Natural killer cell (primary cell): Measurements from ENCODE around the gene TRIM4. TPM values are rescaled to one million over a fixed set of nuclear protein-coding genes. Genes with fewer than 3 reads are reported as not detected.

Source experiments
- ATAC-seq, 3 donors: fragments of 150-1000 bp in 2 of 3; fragments of 200-7000 bp in 1 of 3; cut with Tn5 transposase; 1 replicate in 1 of 3; 2 replicates in 2 of 3; pipeline ENCODE4 v1.10.0; 2021; ENCODE audit warnings: mild to moderate bottlenecking in 2 of 3, moderate library complexity in 2 of 3
- DNase-seq, 2 donors: peaks; one replicate each; pipeline versions ENCODE4 v3.0.0 to v3.0.0-alpha.2; 2013 to 2021; ENCODE audit warnings: mixed read lengths in 1 of 2
- H3K27ac ChIP-seq: one replicate; pipeline ENCODE4 v1.5.1; 2013; ENCODE audit warnings: mild to moderate bottlenecking, low read length
- H3K27me3 ChIP-seq: one replicate; pipeline ENCODE4 v1.6.1; 2013; ENCODE audit warnings: low read length; ENCODE audit not compliant: control insufficient read depth, insufficient read depth
- H3K36me3 ChIP-seq: one replicate; pipeline ENCODE4 v1.6.1; 2013; ENCODE audit warnings: low read length; ENCODE audit not compliant: control insufficient read depth, insufficient read depth
- H3K4me1 ChIP-seq: one replicate; pipeline ENCODE4 v1.6.1; 2013; ENCODE audit warnings: low read length; ENCODE audit not compliant: control insufficient read depth, insufficient read depth
- H3K4me3 ChIP-seq: one replicate; pipeline ENCODE4 v1.5.1; 2013; ENCODE audit warnings: low read length
- H3K9me3 ChIP-seq: one replicate; pipeline ENCODE4 v1.6.1; 2013; ENCODE audit warnings: low read length; ENCODE audit not compliant: control insufficient read depth, insufficient read depth
- H3K27ac Mint-ChIP-seq, 2 donors: one replicate each; pipeline ENCODE4 v1.8.0; 2022; ENCODE audit warnings: mild to moderate bottlenecking in 2 of 2, mixed read lengths in 2 of 2, moderate library complexity in 1 of 2
- H3K27me3 Mint-ChIP-seq, 2 donors: one replicate each; pipeline ENCODE4 v1.8.0; 2022; ENCODE audit warnings: low read depth in 2 of 2, mixed read lengths in 2 of 2
- H3K36me3 Mint-ChIP-seq: one replicate; pipeline ENCODE4 v1.8.0; 2022; ENCODE audit warnings: mixed read lengths
- H3K4me1 Mint-ChIP-seq, 2 donors: one replicate each; pipeline ENCODE4 v1.8.0; 2022; ENCODE audit warnings: mixed read lengths in 2 of 2
- H3K4me3 Mint-ChIP-seq: one replicate; pipeline ENCODE4 v1.8.0; 2022; ENCODE audit warnings: mild to moderate bottlenecking, moderate library complexity, mixed read lengths
- H3K9me3 Mint-ChIP-seq, 2 donors: one replicate each; pipeline ENCODE4 v1.8.0; 2022; ENCODE audit warnings: mixed read lengths in 2 of 2
- CTCF ChIP-seq: fragments of 200-600 bp; IDR thresholded peaks from one replicate; pipeline ENCODE4 v1.8.0; 2022; ENCODE audit warnings: antibody characterized with exemption
- WGBS: methylation state at CpG from one replicate; pipeline ENCODE4 v1.1.7; 2013; ENCODE audit warnings: missing lambda C conversion rate; ENCODE audit not compliant: insufficient coverage; 5-methylcytosine and 5-hydroxymethylcytosine counted together
- intact Hi-C: fragments of 100-400 bp; cut with micrococcal nuclease; formaldehyde crosslinking; loops from one replicate; pipeline ENCODE4 v1.14.2; 2022
- total RNA-seq, 4 donors: library from RNA; stranded (reverse); fragments of 120-200 nt in 1 of 4; gene quantifications; one replicate each; pipeline versions ENCODE4 v1.2.3 to v1.2.4, GENCODE V29; 2013 to 2022

The TRIM4 gene
- total RNA-seq, 3 donors from 2014 or later (not counting 1 experiment from before 2014, with no cell fraction given), result 16.8 to 28.1 (median 22.4) TPM

- WGBS, result 80% methylated on average over 1 of the region's 1 CpG
Measured at GRCh38 chr7:99855236-99855635, 64.1 kb downstream of the TRIM4 start.

GRCh38 chr7:99848420-99849216 lies 70.7 kb downstream of the TRIM4 start:
- H3K36me3 Mint-ChIP-seq, result no peaks in the 10 kb centered on the region
- 86% methylated on average over 4 of the region's 6 CpGs for WGBS

More at GRCh38 chr7:99855236-99855635, 64.1 kb downstream of the TRIM4 start:
- H3K4me1 Mint-ChIP-seq, result no peaks in the 10 kb centered on the region
- Histone ChIP-seq H3K4me1 (no peaks in the 10 kb centered on the region), H3K4me3 (no peak overlapping the region), H3K27me3 (peaks cover 2% of the 10 kb centered on the region), H3K36me3 (no peaks in the 10 kb centered on the region), H3K9me3 (no peaks in the 10 kb centered on the region), H3K27ac (no peak overlapping the region)
- H3K36me3 Mint-ChIP-seq, result no peaks in the 10 kb centered on the region
- H3K27me3 Mint-ChIP-seq, result peaks cover 28 to 33% of the 10 kb centered on the region in 2 donors
- ATAC-seq (no peak), DNase-seq (no peak)
- no peak overlapping the region for H3K27ac Mint-ChIP-seq
- no peak overlapping the region for H3K4me3 Mint-ChIP-seq
- intact Hi-C loops, result no loop called here
- H3K9me3 Mint-ChIP-seq, result no peaks in the 10 kb centered on the region
- TF ChIP-seq CTCF, result no peak

GRCh38 chr7:99844328-99844727 lies 75.0 kb downstream of the TRIM4 start:
- Mint-ChIP-seq H3K27me3 (peaks cover 7 to 59% of the 10 kb centered on the region in 2 donors), H3K9me3 (no peaks in the 10 kb centered on the region), H3K36me3 (no peaks in the 10 kb centered on the region), H3K4me1 (no peaks in the 10 kb centered on the region), H3K4me3 (no peak overlapping the region), H3K27ac (no peak overlapping the region)
- no peak for DNase-seq
- H3K27ac ChIP-seq, result no peak overlapping the region
- H3K27me3 ChIP-seq, result no peaks in the 10 kb centered on the region
- no peak for TF ChIP-seq CTCF
- intact Hi-C loops, result no loop called here
- no CpG with 5 or more reads among the region's 1 CpG for WGBS
- no peak for ATAC-seq
- H3K4me1 ChIP-seq, result no peaks in the 10 kb centered on the region
- H3K9me3 ChIP-seq, result no peaks in the 10 kb centered on the region
- H3K4me3 ChIP-seq, result no peak overlapping the region
- no peaks in the 10 kb centered on the region for H3K36me3 ChIP-seq

More at GRCh38 chr7:99848420-99849216, 70.7 kb downstream of the TRIM4 start:
- no peaks in the 10 kb centered on the region for H3K4me1 Mint-ChIP-seq
- H3K4me3 Mint-ChIP-seq, result no peak overlapping the region
- TF ChIP-seq CTCF, result no peak
- no peaks in the 10 kb centered on the region for H3K9me3 ChIP-seq
- DNase-seq (no peak), ATAC-seq (no peak)
- no peak overlapping the region for H3K27ac ChIP-seq
- H3K27me3 Mint-ChIP-seq, result peaks cover 19 to 43% of the 10 kb centered on the region in 2 donors
- H3K9me3 Mint-ChIP-seq, result no peaks in the 10 kb centered on the region
- no peak overlapping the region for H3K4me3 ChIP-seq
- no peak overlapping the region for H3K27ac Mint-ChIP-seq
- H3K36me3 ChIP-seq, result no peaks in the 10 kb centered on the region
- intact Hi-C loops, result no loop called here
- no peaks in the 10 kb centered on the region for H3K27me3 ChIP-seq
- no peaks in the 10 kb centered on the region for H3K4me1 ChIP-seq

GRCh38 chr7:99843808-99844207 lies 75.5 kb downstream of the TRIM4 start:
- 76% methylated on average over 4 of the region's 4 CpGs for WGBS
- H3K27me3 Mint-ChIP-seq, result peaks cover 5 to 58% of the 10 kb centered on the region in 2 donors
- H3K9me3 Mint-ChIP-seq, result no peaks in the 10 kb centered on the region
- H3K4me1 Mint-ChIP-seq, result no peaks in the 10 kb centered on the region
- H3K4me3 Mint-ChIP-seq, result no peak overlapping the region
- Histone ChIP-seq H3K27me3 (no peaks in the 10 kb centered on the region), H3K36me3 (no peaks in the 10 kb centered on the region), H3K9me3 (no peaks in the 10 kb centered on the region), H3K27ac (no peak overlapping the region), H3K4me3 (no peak overlapping the region), H3K4me1 (no peaks in the 10 kb centered on the region)
- H3K27ac Mint-ChIP-seq, result no peak overlapping the region
- DNase-seq (no peak), ATAC-seq (no peak)
- no peaks in the 10 kb centered on the region for H3K36me3 Mint-ChIP-seq
- intact Hi-C loops, result no loop called here
- TF ChIP-seq CTCF, result no peak
